GM23338 (cell line): ENCODE measurements around the gene TAC3. TPM values are rescaled to one million over a fixed set of nuclear protein-coding genes. Genes with fewer than 3 reads are reported as not detected.

ENCODE experiments used
- ATAC-seq: fragments of 200-7000 bp; cut with Tn5 transposase; 3 replicates; pipeline ENCODE4 v1.9.1; 2020
- DNase-seq: peaks from one replicate; pipeline ENCODE4 v3.0.0-alpha.2; 2015; ENCODE audit warnings: low spot score
- H2AFZ ChIP-seq: fragments of 200-600 bp; sonication (generic); 2 replicates; pipeline ENCODE4 v1.8.0; 2016; ENCODE audit warnings: antibody characterized with exemption, mild to moderate bottlenecking, moderate library complexity
- H3F3A ChIP-seq: fragments of 200-600 bp; sonication (generic); replicated peaks from 2 replicates; pipeline ENCODE4 v1.8.0; 2017; ENCODE audit warnings: antibody characterized with exemption, mixed run types, low read depth
- H3K27ac ChIP-seq: fragments of 200-600 bp; sonication (generic); 2 replicates; pipeline ENCODE4 v1.6.1; 2016; ENCODE audit warnings: low read depth
- H3K27me3 ChIP-seq: fragments of 200-600 bp; sonication (generic); 2 replicates; pipeline ENCODE4 v1.8.0; 2016; ENCODE audit warnings: mild to moderate bottlenecking, mixed run types, moderate library complexity; ENCODE audit not compliant: insufficient read depth
- H3K36me3 ChIP-seq: fragments of 200-600 bp; sonication (generic); 2 replicates; pipeline ENCODE4 v1.8.0; 2016; ENCODE audit warnings: mild to moderate bottlenecking; ENCODE audit not compliant: insufficient read depth
- H3K4me1 ChIP-seq: fragments of 200-600 bp; sonication (generic); 2 replicates; pipeline ENCODE4 v1.8.0; 2016; ENCODE audit warnings: mild to moderate bottlenecking, moderate library complexity; ENCODE audit not compliant: insufficient read depth
- H3K4me2 ChIP-seq: fragments of 200-600 bp; sonication (generic); 2 replicates; pipeline ENCODE4 v1.7.1; 2017; ENCODE audit warnings: mixed run types
- H3K4me3 ChIP-seq: fragments of 200-600 bp; sonication (generic); 2 replicates; pipeline ENCODE4 v1.6.1; 2016; ENCODE audit warnings: mixed run types
- H3K79me2 ChIP-seq: fragments of 200-600 bp; sonication (generic); replicated peaks from 2 replicates; pipeline ENCODE4 v1.8.0; 2017; ENCODE audit warnings: mild to moderate bottlenecking; ENCODE audit not compliant: insufficient read depth
- H3K9me2 ChIP-seq: fragments of 200-600 bp; sonication (generic); 2 replicates; pipeline ENCODE4 v1.8.0; 2017; ENCODE audit not compliant: insufficient read depth
- H4K20me1 ChIP-seq: fragments of 200-600 bp; sonication (generic); replicated peaks from 2 replicates; pipeline ENCODE4 v1.8.0; 2017; ENCODE audit warnings: mild to moderate bottlenecking; ENCODE audit not compliant: insufficient read depth
- H3K27ac Mint-ChIP-seq: 2 replicates; pipeline ENCODE4 v1.8.0; 2020; ENCODE audit warnings: inconsistent platforms, mild to moderate bottlenecking, moderate library complexity, mixed read lengths
- H3K27me3 Mint-ChIP-seq: 3 replicates; pipeline ENCODE4 v1.8.0; 2022; ENCODE audit warnings: low read depth, mild to moderate bottlenecking, moderate library complexity, mixed read lengths, inconsistent platforms; ENCODE audit not compliant: insufficient read depth, poor library complexity
- H3K36me3 Mint-ChIP-seq: 3 replicates; pipeline ENCODE4 v1.8.0; 2021; ENCODE audit warnings: low read depth, mild to moderate bottlenecking, inconsistent platforms, moderate library complexity, mixed read lengths
- H3K4me1 Mint-ChIP-seq: 3 replicates; pipeline ENCODE4 v1.8.0; 2020; ENCODE audit warnings: mild to moderate bottlenecking, inconsistent platforms, mixed read lengths
- H3K4me3 Mint-ChIP-seq: 3 replicates; pipeline ENCODE4 v1.8.0; 2021; ENCODE audit warnings: moderate library complexity, mild to moderate bottlenecking, inconsistent platforms, mixed read lengths
- H3K9me3 Mint-ChIP-seq: 3 replicates; pipeline ENCODE4 v1.8.0; 2020; ENCODE audit warnings: moderate library complexity, mild to moderate bottlenecking, inconsistent platforms, mixed read lengths
- CTCF ChIP-seq, 2 experiments: fragments of 200-600 bp in 1 of 2; sonication (generic) in 1 of 2; conservative IDR thresholded peaks; 2 replicates each; pipeline versions ENCODE4 v1.5.1 to v1.6.1; 2016 to 2017; ENCODE audit warnings: antibody characterized with exemption in 2 of 2, low read depth in 2 of 2, mild to moderate bottlenecking in 2 of 2, moderate library complexity in 1 of 2
- ETS1 ChIP-seq: IDR thresholded peaks from 2 replicates; pipeline ENCODE4 v1.6.1; 2016; ENCODE audit warnings: antibody characterized with exemption
- JUNB ChIP-seq: IDR thresholded peaks from one replicate; pipeline ENCODE4 v1.6.1; 2016; ENCODE audit warnings: antibody characterized with exemption; ENCODE audit not compliant: unreplicated experiment
- POLR2AphosphoS5 ChIP-seq: IDR thresholded peaks from 2 replicates; pipeline ENCODE4 v1.6.1; 2016; ENCODE audit warnings: antibody characterized with exemption, low read depth
- REST ChIP-seq: IDR thresholded peaks from one replicate; pipeline ENCODE4 v1.6.1; 2018; ENCODE audit warnings: antibody characterized with exemption; ENCODE audit not compliant: unreplicated experiment
- ZNF331 ChIP-seq: fragments of 250-450 bp; sonication (Bioruptor Pico); IDR thresholded peaks from 2 replicates; pipeline ENCODE4 v1.5.0; 2020; ENCODE audit warnings: low read depth, mild to moderate bottlenecking, moderate library complexity
- ZNF462 ChIP-seq: fragments of 250-450 bp; sonication (Bioruptor Pico); IDR thresholded peaks from 2 replicates; pipeline ENCODE4 v1.5.0; 2020; ENCODE audit warnings: mild to moderate bottlenecking, moderate library complexity
- polyA plus RNA-seq: library from polyadenylated mRNA; unstranded; fragments of >200 nt; fragmentation: Nextera tagmentation; extraction: Ambion mirVana; gene quantifications from 2 replicates; pipeline ENCODE4 v1.2.1, GENCODE V29; 2016
- total RNA-seq: library from RNA; depleted of rRNA; stranded (reverse); fragments of >200 nt; shearing (Covaris generic); gene quantifications from 2 replicates; pipeline ENCODE4 v1.2.3, GENCODE V29; 2014

Gene TAC3
- total and polyA plus RNA-seq, 2 experiments from 2014 or later: 11.9 to 35.1 TPM

- TF ChIP-seq CTCF (conservative IDR thresholded peaks at IDR 0.05; ENCODE audit: low read depth in 2 of 2) (peak in 1 of 2 experiments; percentile 16; a peak in 2 of 4 replicates), ZNF462 (CRISPR knock-in tag) (no peak)
- Histone ChIP-seq H3F3A (no peaks in the 10 kb centered on the region), H3K4me3 (no peak overlapping the region), H3K27ac (no peak overlapping the region), H2AFZ (no peak overlapping the region), H3K36me3 (no peaks in the 10 kb centered on the region), H3K79me2 (no peaks in the 10 kb centered on the region), H3K27me3 (no peaks in the 10 kb centered on the region), H3K9me2 (peaks cover 17% of the 10 kb centered on the region), H3K4me2 (no peak overlapping the region), H4K20me1 (no peaks in the 10 kb centered on the region), H3K4me1 (no peaks in the 10 kb centered on the region)
- H3K4me3 Mint-ChIP-seq: no peak overlapping the region
- H3K4me1 Mint-ChIP-seq: no peaks in the 10 kb centered on the region
- no peak overlapping the region for H3K27ac Mint-ChIP-seq
- DNase-seq (no peak), ATAC-seq (no peak)
- peaks cover 5% of the 10 kb centered on the region; the same call in 1 of the 3 replicates for H3K36me3 Mint-ChIP-seq
- H3K27me3 Mint-ChIP-seq: peaks cover 8% of the 10 kb centered on the region
- H3K9me3 Mint-ChIP-seq: peaks cover 2% of the 10 kb centered on the region; the same call in 1 of the 3 replicates
Observed at GRCh38 chr12:56980268-56980667, 36.1 kb downstream of the TAC3 start.

GRCh38 chr12:56979628-56980027 lies 36.7 kb downstream of the TAC3 start:
- H3K27me3 ChIP-seq: no peaks in the 10 kb centered on the region
- Mint-ChIP-seq H3K36me3 (peaks cover 5% of the 10 kb centered on the region; the same call in 1 of the 3 replicates), H3K27me3 (peaks cover 8% of the 10 kb centered on the region), H3K4me1 (no peaks in the 10 kb centered on the region), H3K9me3 (peaks cover 4% of the 10 kb centered on the region; the same call in 1 of the 3 replicates), H3K27ac (no peak overlapping the region), H3K4me3 (no peak overlapping the region)
- no peaks in the 10 kb centered on the region for H4K20me1 ChIP-seq
- no peak overlapping the region for H2AFZ ChIP-seq
- no peak for ATAC-seq
- H3F3A ChIP-seq: no peaks in the 10 kb centered on the region
- H3K27ac ChIP-seq: no peak overlapping the region
- no peaks in the 10 kb centered on the region for H3K4me1 ChIP-seq
- H3K36me3 ChIP-seq: no peaks in the 10 kb centered on the region
- DNase-seq: no peak
- H3K79me2 ChIP-seq: no peaks in the 10 kb centered on the region
- H3K9me2 ChIP-seq: peaks cover 17% of the 10 kb centered on the region
- no peak overlapping the region for H3K4me2 ChIP-seq
- no peak for TF ChIP-seq REST
- TF ChIP-seq ETS1: no peak
- TF ChIP-seq ZNF331 (CRISPR knock-in tag): no peak
- TF ChIP-seq JUNB: no peak
- no peak for TF ChIP-seq POLR2AphosphoS5
- no peak overlapping the region for H3K4me3 ChIP-seq
